Calu3 (cell line): ENCODE data around the gene MSTN. TPM values are rescaled to one million over a fixed set of nuclear protein-coding genes. Genes with fewer than 3 reads are reported as not detected.

Experiments used
- BruUV-seq: library from RNA; stranded (reverse); fragments of 400-500 nt; replicated peaks from 2 replicates; lab custom pipeline; 2021; lab: Mats Ljungman, UMichigan
- CTCF ChIA-PET: fragments of 300-600 bp; sonication (Branson Sonifier 250); formaldehyde crosslinking; loops from one replicate; lab custom pipeline; 2022; ENCODE audit warnings: antibody characterized with exemption; lab: Charles Lee
- DNase-seq: peaks from one replicate; pipeline ENCODE4 v3.0.0; 2022
- H3K27ac Mint-ChIP-seq: one replicate; pipeline ENCODE4 v1.8.0; 2022; ENCODE audit warnings: mixed read lengths; ENCODE audit not compliant: unreplicated experiment
- H3K27me3 Mint-ChIP-seq: one replicate; pipeline ENCODE4 v1.8.0; 2022; ENCODE audit warnings: mixed read lengths; ENCODE audit not compliant: unreplicated experiment
- H3K36me3 Mint-ChIP-seq: one replicate; pipeline ENCODE4 v1.8.0; 2022; ENCODE audit warnings: mild to moderate bottlenecking, moderate library complexity, mixed read lengths; ENCODE audit not compliant: insufficient read depth, unreplicated experiment
- H3K4me1 Mint-ChIP-seq: one replicate; pipeline ENCODE4 v1.8.0; 2022; ENCODE audit warnings: mild to moderate bottlenecking, low read depth, mixed read lengths; ENCODE audit not compliant: unreplicated experiment
- H3K4me3 Mint-ChIP-seq: one replicate; pipeline ENCODE4 v1.8.0; 2022; ENCODE audit warnings: mild to moderate bottlenecking, low read depth, moderate library complexity, mixed read lengths; ENCODE audit not compliant: unreplicated experiment
- H3K9me3 Mint-ChIP-seq: one replicate; pipeline ENCODE4 v1.8.0; 2022; ENCODE audit warnings: low read depth, mixed read lengths; ENCODE audit not compliant: unreplicated experiment
- CTCF ChIP-seq: fragments of 200-600 bp; IDR thresholded peaks from one replicate; pipeline ENCODE4 v1.8.0; 2022; ENCODE audit warnings: antibody characterized with exemption; ENCODE audit not compliant: unreplicated experiment
- intact Hi-C: fragments of 100-400 bp; cut with micrococcal nuclease; formaldehyde crosslinking; loops from one replicate; pipeline ENCODE4 v1.10.0; 2022; ENCODE audit not compliant: unreplicated experiment
- total RNA-seq: library from RNA; stranded (reverse); gene quantifications from 2 replicates; pipeline ENCODE4 v1.2.3, GENCODE V29; 2022

MSTN gene
- total RNA-seq, 1 experiment from 2014 or later = 0.24 TPM

- Mint-ChIP-seq H3K27me3 (no peaks in the 10 kb centered on the region), H3K27ac (no peak overlapping the region), H3K4me1 (no peaks in the 10 kb centered on the region), H3K9me3 (peaks cover 3% of the 10 kb centered on the region), H3K36me3 (no peaks in the 10 kb centered on the region), H3K4me3 (no peak overlapping the region)
- no peak for DNase-seq
- BruUV-seq = no TSS peak
- intact Hi-C loops = no loop called here
- no peak for TF ChIP-seq CTCF
- CTCF ChIA-PET = no interaction called here
These were observed 19.6 kb upstream of the MSTN start for GRCh38 chr2:190082118-190082517.

- no TSS peak for BruUV-seq
- no peaks in the 10 kb centered on the region for H3K27me3 Mint-ChIP-seq
- intact Hi-C loops = no loop called here
- no peak for DNase-seq
- H3K4me3 Mint-ChIP-seq = no peak overlapping the region
- CTCF ChIA-PET = no interaction called here
- H3K9me3 Mint-ChIP-seq = peaks cover 3% of the 10 kb centered on the region
- no peaks in the 10 kb centered on the region for H3K36me3 Mint-ChIP-seq
- H3K4me1 Mint-ChIP-seq = no peaks in the 10 kb centered on the region
- no peak overlapping the region for H3K27ac Mint-ChIP-seq
- TF ChIP-seq CTCF = no peak
These were observed 18.1 kb upstream of the MSTN start for GRCh38 chr2:190080527-190081049.

- Mint-ChIP-seq H3K4me1 (no peaks in the 10 kb centered on the region), H3K4me3 (no peak overlapping the region), H3K27ac (no peak overlapping the region), H3K9me3 (peaks cover 3% of the 10 kb centered on the region), H3K36me3 (no peaks in the 10 kb centered on the region), H3K27me3 (no peaks in the 10 kb centered on the region)
- intact Hi-C loops = no loop called here
- TF ChIP-seq CTCF = no peak
- DNase-seq = no peak
- no TSS peak for BruUV-seq
- CTCF ChIA-PET = no interaction called here
These were observed 16.6 kb upstream of the MSTN start for GRCh38 chr2:190079160-190079559.

GRCh38 chr2:190075623-190076022 lies 13.1 kb upstream of the MSTN start:
- intact Hi-C loops = no loop called here
- Mint-ChIP-seq H3K9me3 (peaks cover 3% of the 10 kb centered on the region), H3K4me1 (no peaks in the 10 kb centered on the region), H3K36me3 (no peaks in the 10 kb centered on the region), H3K27me3 (no peaks in the 10 kb centered on the region), H3K27ac (no peak overlapping the region), H3K4me3 (no peak overlapping the region)
- no peak for DNase-seq
- BruUV-seq = no TSS peak
- TF ChIP-seq CTCF = no peak
- CTCF ChIA-PET = no interaction called here
